ENCODE data around the gene FLRT3. TPM values are rescaled to one million over a fixed set of nuclear protein-coding genes. Genes with fewer than 3 reads are reported as not detected.

Gene FLRT3
- total and polyA plus RNA-seq, 12 donors: 0.04 to 0.64 (median 0.21) TPM

- Histone ChIP-seq H3K36me3 (no peaks in the 10 kb centered on the region), H3K27ac (no peak overlapping the region), H3K9me3 (no peaks in the 10 kb centered on the region), H3K4me3 (no peak overlapping the region), H3K27me3 (no peaks in the 10 kb centered on the region), H3K4me1 (no peaks in the 10 kb centered on the region)
- TF ChIP-seq CTCF (IDR thresholded peaks at IDR 0.05): no peak
- no peak for ATAC-seq
- intact Hi-C loops (cut with DNase I): no loop called here
- DNase-seq: no peak
- 91 to 93% methylated on average over 5 of the region's 5 CpGs for WGBS, 2 donors
Observed at GRCh38 chr20:14310977-14311627, 26.3 kb downstream of the FLRT3 start.

GRCh38 chr20:14307956-14308355 is 29.5 kb downstream of the FLRT3 start:
- 83 to 89% methylated on average over 2 of the region's 2 CpGs for WGBS, 2 donors
- Histone ChIP-seq H3K4me1 (no peaks in the 10 kb centered on the region), H3K27ac (no peak overlapping the region), H3K36me3 (no peaks in the 10 kb centered on the region), H3K4me3 (no peak overlapping the region), H3K27me3 (no peaks in the 10 kb centered on the region), H3K9me3 (peaks cover 0 to under 1% (median 0%) of the 10 kb centered on the region in 11 donors)
- TF ChIP-seq CTCF (IDR thresholded peaks at IDR 0.05): no peak
- ATAC-seq: no peak
- intact Hi-C loops (cut with DNase I): loop anchor here in 1 of 10 donors (1.0 kb wide), 1 partner anchor 11 kb away; no protein-coding TSS in a partner anchor
- DNase-seq: no peak

- no peak overlapping the region for H3K27ac ChIP-seq
- intact Hi-C loops (cut with DNase I): no loop called here
- ATAC-seq (no peak), DNase-seq (no peak)
- WGBS, 2 donors: 82 to 87% methylated on average over 1 of the region's 1 CpG
- no peaks in the 10 kb centered on the region for H3K36me3 ChIP-seq
- TF ChIP-seq CTCF (IDR thresholded peaks at IDR 0.05): no peak
- no peaks in the 10 kb centered on the region for H3K27me3 ChIP-seq
- H3K9me3 ChIP-seq: peaks cover 0 to 13% (median 0%) of the 10 kb centered on the region in 11 donors
- H3K4me3 ChIP-seq: no peak overlapping the region
- H3K4me1 ChIP-seq: no peaks in the 10 kb centered on the region
Observed at GRCh38 chr20:14304472-14304871, 32.9 kb downstream of the FLRT3 start.

- ATAC-seq (no peak), DNase-seq (no peak)
- Histone ChIP-seq H3K27me3 (no peaks in the 10 kb centered on the region), H3K9me3 (peaks cover 0 to 13% (median 0%) of the 10 kb centered on the region in 11 donors), H3K4me3 (no peak overlapping the region), H3K36me3 (no peaks in the 10 kb centered on the region), H3K27ac (no peak overlapping the region), H3K4me1 (no peaks in the 10 kb centered on the region)
- TF ChIP-seq CTCF (IDR thresholded peaks at IDR 0.05): no peak
- intact Hi-C loops (cut with DNase I): no loop called here
Observed at GRCh38 chr20:14303651-14304050, 33.8 kb downstream of the FLRT3 start.

Measured in heart right ventricle (tissue), 16 donors.